NCI-H1105 (cell line): ENCODE measurements around the gene TNN.
"Not testable (repeated sequence)": the region's sequence is repeated elsewhere in the genome, so short reads cannot be mapped to it uniquely, and the experiment has no call there.

Experiments used
- DNase-seq: peaks from one replicate; lab custom pipeline; 2025; lab: John Stamatoyannopoulos, UW

Gene TNN

DNA sequence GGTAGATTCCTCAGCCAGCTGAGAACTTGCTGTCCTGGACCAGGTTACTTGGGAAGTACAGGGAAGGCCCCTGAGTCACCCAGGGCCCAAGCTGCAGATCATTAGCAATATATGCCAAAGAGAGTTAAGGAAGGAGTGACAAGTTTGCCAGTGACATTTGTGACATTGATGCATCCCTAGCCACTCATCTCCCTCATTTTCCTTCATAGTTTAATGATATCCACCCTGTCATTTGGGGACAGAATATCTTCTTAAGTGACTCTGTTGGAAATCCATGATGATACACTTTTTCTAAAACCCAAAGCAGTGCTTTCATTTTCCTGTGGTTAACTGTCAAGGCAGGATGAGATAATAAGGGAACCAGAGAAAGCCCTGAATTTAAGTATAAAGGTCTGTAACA is 3.2 kb downstream of the TNN start:
- DNase-seq: no peak

DNA sequence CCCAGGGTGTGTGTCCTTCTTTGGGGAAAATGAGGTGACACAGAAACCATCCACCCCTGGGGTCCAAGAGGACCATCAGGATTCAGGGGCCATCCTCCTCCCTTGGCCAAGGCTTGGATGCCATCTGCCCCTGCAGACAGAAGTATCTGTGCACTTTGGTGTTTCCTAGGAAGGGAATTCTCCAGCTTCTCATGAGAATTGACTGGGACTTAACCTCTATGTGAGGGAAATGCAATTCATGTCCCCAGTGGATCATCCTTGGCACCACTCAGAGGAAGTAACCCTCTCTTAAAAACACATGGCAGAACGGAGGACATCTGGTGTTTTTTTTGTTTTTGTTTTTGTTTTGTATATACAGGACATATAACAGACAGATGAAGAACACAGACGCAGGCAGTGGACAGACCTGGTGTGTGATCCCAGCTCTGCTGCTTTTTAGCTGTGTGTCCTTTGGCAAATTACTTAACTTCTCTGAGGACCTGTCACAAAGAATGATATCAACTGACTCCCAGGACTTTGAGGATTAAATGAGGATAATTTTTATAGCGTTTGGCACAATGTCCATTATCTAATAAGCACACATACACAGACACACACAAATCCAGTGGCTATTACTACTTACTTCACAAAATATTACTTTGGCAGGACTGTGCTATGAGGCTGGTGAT is 3.8 kb downstream of the TNN start:
- DNase-seq: no peak

DNA sequence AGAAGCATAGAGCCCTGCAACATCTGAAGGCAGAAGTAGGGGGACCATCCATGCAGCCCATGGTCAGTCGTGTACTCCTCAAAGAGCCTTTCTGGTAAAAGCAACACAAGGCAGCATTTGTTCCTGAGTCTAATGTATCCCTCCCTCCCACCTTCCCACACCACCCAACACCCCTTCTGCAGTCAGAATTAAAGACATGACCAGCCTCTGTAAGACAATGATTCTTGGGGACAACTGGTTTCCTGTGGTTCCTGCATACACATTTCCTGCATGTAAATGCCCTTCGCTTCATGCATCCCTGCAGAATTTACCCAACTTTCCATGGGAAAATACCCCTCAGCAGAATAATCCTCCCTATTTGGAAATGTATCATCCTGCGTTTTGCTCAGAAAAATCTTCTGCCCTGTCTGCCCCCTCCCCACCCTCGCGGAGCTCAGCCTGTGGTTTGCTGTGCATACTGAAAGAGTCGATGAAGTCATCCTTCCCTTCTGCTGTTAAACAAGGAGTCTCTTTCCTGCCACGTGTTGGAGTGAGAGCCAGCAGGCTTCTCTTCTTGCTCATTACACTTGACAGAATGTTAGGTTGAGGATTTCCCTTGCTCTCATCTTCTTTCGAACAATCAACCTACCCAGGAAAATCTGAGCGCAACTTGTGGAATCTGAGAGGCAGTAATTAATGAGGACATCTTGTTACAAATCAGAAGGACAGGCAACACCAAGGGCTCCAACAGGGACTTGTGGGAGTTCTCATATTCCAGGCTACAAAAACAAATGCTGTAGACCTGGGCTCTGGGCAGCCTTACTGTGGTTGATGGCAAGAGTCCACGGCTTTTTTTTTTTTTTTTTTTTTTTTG is 4.7 kb downstream of the TNN start:
- no peak for DNase-seq

DNA sequence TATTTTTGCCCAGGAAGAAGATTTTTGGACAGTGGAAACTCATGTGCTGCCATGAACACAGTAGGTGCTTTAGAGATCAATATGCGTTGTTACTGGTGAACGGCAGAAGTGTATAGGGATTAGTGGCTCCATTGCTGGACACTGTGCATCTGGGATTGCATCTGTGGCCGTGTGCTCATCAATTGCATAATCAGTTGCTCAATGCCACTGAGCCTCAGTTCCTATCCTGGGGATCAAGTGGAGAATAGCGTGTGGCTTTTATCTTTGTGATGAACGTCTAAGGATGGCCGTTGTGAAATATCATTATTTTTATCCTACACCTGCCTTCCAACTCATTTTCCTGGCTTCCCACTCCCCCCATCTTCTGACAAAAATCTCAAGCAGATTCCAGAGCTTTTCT is 5.4 kb downstream of the TNN start:
- DNase-seq: no peak

DNA sequence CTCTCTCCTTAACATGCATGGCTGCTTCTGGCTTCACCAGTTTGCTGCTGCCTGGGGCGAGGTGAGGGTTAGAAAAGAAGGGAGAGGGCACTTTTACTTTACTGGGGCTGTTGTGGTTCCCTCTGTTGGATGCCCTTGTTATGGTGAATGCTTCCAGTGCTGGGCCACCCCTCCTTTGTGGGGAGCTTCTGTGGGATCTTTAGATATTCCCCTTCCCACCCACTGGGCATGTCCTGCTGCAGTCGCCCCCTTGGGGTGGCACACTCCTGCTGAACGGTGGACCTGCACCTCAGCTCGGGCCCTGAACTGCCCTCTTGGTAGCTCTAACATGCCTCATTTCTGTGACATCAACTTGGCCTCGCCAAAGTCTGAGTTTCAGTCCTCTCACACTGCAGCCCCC is 6.0 kb downstream of the TNN start:
- no peak for DNase-seq

DNA sequence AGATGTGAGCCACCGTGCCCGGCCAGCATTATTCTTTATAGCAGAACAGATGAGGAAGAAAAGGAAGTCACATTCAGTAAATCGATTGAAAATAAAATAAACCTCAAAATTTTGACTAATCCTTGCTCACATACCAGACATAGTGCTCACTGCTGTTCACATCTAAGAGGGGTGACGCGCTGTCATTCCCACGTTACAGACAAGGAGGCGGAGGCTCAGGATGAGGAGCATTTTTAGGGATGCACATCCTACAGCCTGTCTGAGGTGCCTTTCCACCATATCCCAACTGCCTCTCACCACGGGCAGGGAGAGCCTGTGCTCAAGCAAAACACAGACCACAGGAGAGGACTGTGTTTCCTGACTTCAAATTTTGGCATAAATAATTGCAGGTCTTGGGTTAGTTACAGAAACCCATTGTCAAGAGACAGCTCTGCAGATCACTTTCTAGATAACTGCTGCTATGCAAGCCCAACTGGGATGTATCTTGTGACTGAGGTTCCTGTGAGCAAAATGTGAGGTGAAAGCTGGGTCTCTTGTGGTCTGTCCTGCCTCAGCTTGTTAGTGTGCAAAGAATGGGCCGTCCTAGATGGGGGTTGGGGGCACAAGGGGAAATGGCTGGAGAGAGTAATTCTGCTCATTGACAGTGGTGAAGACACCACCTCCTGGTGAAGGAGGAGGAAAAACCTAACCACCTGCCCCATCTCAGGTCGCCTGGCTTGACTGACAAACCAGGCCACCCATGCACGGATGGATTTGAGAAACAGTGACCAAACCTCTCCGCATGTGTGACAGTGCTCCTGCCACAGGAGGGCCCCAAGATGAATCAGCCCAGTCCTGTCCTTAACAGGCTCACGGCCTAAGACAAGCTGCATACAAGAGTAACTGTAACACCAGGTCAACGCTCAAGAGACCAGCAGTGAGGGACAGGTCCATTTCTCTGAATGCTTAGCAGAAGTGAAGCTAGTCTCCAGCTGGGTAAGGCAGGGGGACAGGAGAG is 8.2 kb downstream of the TNN start:
- no peak for DNase-seq

DNA sequence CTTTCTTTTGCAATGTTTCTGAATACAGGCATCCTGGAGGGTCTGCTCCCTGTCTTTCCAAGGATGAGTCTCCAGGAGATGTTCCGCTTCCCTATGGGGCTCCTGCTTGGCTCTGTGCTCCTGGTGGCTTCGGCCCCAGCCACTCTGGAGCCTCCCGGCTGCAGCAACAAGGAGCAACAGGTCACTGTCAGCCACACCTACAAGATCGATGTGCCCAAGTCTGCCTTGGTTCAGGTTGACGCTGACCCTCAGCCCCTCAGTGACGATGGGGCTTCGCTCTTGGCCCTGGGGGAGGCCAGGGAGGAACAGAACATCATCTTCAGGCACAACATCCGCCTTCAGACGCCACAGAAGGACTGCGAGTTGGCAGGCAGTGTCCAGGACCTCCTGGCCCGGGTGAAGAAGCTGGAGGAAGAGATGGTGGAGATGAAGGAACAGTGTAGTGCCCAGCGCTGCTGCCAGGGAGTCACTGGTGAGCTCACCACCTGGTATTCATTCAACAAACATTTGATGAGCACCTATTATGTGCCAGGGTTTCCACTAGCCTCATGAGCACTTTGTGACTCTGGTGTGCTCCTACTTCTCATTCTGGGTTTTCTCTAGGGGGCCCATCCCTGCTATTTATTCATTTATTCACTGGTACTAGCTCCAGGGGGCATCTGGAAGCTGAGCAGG is 9.9 kb downstream of the TNN start:
- no peak for DNase-seq

DNA sequence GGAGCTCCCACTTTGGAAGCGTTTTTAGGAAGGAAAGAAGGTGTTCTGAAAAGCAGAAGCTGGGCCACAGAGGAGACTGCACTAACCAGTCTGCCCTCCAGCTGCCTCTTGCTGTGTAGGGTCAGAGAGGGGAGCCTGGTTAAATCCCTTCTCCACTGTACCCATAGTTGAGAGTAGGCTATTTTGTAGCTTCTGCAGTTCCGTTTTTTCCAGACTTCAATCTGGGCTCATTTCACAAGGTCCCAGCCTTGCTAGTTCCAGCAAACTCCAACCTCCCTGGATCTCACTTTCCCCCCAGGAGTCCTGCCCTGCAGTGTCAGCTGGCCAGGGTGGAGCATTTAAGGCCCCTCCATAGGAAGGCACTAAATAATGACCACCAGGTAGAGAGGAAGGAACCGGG is 11.0 kb downstream of the TNN start:
- DNase-seq: no peak

DNA sequence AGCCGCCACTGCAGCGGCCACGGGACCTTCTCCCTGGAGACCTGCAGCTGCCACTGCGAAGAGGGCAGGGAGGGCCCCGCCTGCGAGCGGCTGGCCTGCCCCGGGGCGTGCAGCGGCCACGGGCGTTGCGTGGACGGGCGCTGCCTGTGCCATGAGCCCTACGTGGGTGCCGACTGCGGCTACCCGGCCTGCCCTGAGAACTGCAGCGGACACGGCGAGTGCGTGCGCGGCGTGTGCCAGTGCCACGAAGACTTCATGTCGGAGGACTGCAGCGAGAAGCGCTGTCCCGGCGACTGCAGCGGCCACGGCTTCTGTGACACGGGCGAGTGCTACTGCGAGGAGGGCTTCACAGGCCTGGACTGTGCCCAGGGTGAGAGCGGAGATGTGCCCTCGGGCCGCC is 11.7 kb downstream of the TNN start:
- DNase-seq: no peak

DNA sequence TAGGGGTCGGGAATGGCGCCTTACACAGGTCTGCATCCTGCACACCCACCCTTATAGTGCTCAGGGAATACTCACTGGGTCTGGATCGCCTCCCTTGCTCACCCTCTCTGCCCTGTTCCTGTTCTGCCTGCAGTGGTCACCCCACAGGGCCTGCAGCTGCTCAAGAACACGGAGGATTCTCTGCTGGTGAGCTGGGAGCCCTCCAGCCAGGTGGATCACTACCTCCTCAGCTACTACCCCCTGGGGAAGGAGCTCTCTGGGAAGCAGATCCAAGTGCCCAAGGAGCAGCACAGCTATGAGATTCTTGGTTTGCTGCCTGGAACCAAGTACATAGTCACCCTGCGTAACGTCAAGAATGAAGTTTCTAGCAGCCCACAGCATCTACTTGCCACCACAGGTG is 12.4 kb downstream of the TNN start:
- DNase-seq: no peak

DNA sequence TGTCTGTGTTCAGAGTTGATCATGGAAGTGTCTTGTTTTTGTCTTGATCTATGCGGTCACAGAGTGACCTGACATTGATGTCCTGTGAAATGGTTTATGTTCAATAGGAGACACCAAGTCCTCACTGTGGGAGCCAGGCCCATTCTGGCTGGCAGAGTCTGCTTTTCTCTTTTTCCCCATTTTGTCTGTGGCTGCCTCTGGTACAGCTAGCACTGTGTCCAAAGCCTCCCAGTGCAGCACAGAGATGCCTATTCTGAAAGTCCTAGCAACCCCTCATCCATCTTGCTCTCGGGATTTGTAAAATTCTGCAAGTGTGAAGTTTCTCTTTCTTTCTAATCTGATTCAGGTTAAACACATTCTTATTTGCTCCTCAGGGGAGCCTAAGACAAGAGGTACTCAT is 14.3 kb downstream of the TNN start:
- no peak for DNase-seq

DNA sequence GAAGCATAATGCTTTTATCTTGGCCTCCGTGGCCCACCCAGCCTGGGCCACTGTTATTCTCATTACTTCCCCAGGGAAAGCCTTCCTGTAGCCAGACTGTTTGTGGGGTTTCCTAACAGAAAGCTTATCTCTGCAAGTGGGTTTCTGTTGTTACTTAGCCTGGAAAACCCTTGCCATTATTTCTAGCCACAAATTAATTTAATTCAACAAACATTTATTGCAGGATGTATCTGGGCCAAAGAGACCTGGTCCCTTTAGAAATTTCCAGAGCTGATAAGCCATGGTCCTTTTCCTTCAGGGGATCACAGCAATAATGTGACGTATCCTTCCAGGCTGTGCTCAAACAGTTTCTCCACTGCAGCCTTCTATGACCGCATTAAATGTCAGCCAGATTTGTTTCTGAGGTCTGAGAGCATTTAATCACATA is 20.9 kb downstream of the TNN start:
- DNase-seq: no peak

DNA sequence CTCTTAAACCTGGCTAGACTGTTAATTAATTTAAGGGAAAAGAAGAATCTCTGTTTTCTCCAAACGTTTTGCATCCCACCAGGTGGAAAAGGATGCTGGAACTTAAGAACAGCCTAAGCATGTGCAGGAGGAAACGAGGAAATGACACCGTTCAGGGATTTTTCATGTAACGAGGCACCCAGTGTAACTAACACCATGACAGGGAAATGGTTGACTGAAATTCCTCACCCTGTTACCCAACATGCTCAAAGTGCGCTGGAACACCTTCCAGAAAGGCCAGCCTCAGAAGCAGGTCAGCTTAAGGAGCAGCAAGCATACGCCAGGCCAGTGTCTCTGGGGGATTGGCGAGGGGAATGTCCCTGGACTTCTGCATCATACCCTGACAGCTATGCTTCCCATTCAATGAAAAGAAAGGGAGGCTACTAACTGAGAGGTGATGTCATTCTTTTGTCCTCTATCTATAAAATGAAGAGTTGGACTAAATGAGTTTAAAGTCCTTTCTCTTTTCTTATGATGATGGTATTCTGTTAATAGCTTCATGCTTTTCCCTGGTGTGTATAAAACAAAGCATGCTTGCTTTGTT is 21.6 kb downstream of the TNN start:
- no peak for DNase-seq

DNA sequence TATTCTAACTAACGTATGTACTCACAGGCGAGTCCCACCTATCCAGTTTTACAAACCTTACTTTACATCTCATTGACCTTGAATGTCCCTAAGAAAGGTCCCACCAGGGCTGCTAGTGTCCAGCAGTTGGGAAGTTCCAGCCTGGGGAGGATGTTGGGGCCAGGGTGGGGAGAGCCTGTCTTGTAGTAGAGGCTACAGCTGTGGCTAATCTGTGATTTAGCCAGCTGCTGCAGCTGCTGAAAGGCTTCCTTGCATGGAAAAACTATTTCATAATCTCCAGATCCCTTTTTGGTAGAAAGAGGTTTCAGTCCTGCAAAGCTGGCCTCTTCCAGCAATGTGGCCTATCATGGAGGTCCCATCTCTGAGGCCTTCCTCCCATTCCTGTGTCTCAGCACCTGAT is 23.1 kb downstream of the TNN start:
- DNase-seq: no peak

DNA sequence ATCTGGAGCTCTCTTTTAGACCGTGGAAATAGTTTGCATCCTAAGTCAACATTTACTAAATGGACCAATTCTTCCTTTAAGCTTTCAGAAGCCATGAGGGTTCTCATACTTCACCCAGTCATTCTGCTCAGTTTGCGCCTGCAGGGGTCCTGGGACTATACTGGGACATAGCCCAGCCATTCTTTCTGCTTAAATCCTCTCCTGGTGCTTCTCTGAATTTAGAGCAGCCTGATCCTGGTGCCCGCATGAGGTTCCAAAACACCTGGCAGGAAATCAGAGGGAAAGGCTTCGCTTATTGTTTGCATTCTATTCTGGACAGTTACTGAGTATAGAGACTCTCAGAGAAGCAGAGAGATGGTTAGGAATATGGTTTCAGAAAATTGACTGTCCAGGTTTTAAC is 27.0 kb downstream of the TNN start:
- DNase-seq: no peak

DNA sequence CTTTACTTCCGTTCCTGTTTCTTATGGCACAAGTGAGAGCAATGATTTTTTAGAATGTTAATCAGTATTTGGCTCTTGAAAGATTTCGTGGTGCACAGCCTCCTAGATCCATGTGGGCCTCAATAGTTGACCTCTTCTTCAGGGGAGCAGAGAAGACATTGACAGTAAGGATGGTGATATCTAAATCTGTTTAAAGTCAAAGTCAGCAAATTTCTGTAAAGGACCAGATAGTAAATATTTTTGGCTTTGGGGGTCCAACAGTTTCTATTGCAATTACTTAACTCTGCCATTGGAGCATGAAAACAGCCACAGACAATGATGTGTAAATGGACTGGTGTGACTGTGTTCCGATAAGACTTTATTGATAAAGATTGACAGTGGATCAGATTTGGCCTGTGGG is 27.4 kb downstream of the TNN start:
- DNase-seq: no peak

DNA sequence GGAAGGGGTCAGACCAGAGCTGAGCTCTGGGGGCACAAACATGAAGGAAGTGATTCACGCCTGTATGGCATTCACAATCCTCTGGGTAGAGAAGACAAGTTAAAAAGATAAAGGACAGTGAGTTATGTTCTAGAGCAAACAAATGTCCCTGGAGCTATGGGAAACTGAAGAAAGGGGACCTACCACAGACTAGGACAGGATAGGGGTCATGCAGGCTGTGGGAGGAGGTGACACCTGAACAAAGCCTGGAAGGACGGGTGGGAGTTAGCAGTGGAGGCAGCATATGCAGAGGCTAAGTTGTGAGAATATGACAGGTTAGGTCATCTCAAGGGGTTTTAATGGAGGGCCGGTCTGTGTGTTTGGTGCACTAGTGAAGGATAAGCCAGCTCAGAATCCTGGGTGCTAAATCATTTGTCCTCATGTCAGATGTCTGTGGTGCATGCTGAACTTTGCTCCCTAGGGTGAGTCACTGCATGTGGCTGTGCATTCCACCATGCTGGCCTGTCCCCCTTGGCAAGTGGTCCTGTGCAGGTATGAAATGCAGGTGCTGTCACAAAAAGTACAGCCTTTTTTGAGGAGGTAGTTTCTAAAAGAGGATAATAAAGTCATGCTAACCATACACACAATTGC is 28.5 kb downstream of the TNN start:
- no peak for DNase-seq

DNA sequence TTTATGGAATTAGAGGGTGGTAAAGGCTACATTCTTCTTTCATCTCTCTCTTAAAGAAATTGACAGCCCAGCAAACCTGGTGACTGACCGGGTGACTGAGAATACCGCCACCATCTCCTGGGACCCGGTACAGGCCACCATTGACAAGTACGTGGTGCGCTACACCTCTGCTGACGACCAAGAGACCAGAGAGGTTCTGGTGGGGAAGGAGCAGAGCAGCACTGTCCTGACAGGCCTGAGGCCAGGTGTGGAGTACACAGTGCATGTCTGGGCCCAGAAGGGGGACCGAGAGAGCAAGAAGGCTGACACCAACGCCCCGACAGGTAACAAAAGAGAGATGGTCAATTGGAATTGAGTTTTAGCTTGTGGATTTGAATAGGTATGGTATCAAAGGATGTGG is 29.7 kb downstream of the TNN start:
- no peak for DNase-seq

DNA sequence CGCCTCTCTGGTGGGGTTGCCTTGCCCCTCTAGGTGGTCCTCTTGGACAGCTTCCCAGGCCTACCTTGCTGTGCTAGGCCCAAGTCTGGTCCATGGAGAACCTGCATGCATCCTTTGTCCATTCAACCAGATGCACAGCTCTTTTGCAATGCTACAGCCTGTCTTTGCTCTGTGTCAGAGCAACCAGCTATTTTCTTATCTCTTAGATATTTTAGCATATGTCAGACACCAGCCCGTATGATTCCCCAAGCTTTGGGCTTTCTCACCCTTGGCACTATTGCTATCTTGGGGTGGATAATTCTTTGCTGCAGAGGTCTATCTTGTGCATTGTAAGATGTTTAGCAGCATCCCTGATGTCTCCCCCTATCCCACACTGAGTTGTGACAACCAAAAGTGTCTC is 32.3 kb downstream of the TNN start:
- no peak for DNase-seq

DNA sequence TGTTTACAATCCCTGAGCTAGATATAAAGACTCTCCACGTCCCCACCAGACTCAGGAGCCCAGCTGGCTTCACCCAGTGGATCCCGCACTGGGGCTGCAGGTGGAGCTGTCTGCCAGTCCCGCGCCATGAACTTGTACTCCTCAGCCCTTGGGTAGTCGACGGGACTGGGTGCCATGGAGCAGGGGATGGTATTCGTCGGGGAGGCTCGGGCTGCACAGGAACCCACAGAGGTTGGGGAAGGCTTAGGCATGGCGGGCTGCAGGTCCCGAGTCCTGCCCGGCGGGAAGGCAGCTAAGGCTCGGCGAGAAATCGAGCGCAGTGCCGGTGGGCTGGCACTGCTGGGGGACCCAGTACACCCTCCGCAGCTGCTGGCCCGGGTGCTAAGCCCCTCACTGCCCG is 34.5 kb downstream of the TNN start:
- DNase-seq: not testable (repeated sequence)

DNA sequence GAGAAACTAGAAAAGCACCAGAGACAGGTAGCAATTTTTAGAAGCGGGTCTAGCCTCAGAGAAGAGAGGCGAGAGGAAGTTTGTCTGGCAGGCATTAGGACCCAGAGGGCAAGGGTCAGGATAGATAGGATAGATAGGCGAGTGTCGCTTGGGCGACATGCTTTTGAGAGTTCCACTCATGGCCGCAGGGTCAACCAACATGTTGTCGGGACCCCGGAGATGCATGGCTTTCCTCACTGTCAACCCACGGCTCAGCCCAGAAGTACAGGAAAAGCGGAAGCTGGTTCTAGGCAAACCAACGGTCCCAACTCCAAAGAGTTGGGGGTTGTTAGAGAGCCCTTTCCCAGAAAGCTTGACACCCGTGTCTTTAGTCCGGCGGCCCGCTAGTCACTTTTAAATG is 38.9 kb downstream of the TNN start:
- not testable (repeated sequence) for DNase-seq
